ENCODE data around the gene CCDC148. TPM values are rescaled to one million over a fixed set of nuclear protein-coding genes. Genes with fewer than 3 reads are reported as not detected.

The CCDC148 gene
- total RNA-seq, 2 experiments from 2014 or later = 0.15 TPM; not detected in 1

- no peak overlapping the region for H3K27ac Mint-ChIP-seq
- DNase-seq = no peak
- no peaks in the 10 kb centered on the region for H3K36me3 Mint-ChIP-seq (ENCODE audit: low read depth)
- ChIA-PET POLR2A (no interaction called here), CTCF (no interaction called here)
- H3K4me3 Mint-ChIP-seq = no peak overlapping the region
- no peaks in the 10 kb centered on the region for H3K4me1 Mint-ChIP-seq
- H3K27me3 Mint-ChIP-seq = peaks cover 29% of the 10 kb centered on the region
- H3K9me3 Mint-ChIP-seq = no peaks in the 10 kb centered on the region
Measured at GRCh38 chr2:158174495-158174894, 282.1 kb downstream of the CCDC148 start.

- ChIA-PET CTCF (interaction anchor here (0.6 kb wide), 1 partner anchor 148 kb away, joined by 3 read pairs; no protein-coding TSS in a partner anchor), POLR2A (no interaction called here)
- Mint-ChIP-seq H3K36me3 (ENCODE audit: low read depth) (no peaks in the 10 kb centered on the region), H3K9me3 (no peaks in the 10 kb centered on the region), H3K4me1 (no peaks in the 10 kb centered on the region), H3K27ac (no peak overlapping the region), H3K27me3 (peaks cover 27% of the 10 kb centered on the region), H3K4me3 (no peak overlapping the region)
- DNase-seq = no peak
Measured at GRCh38 chr2:158172719-158173118, 283.8 kb downstream of the CCDC148 start.

- H3K36me3 Mint-ChIP-seq (ENCODE audit: low read depth) = no peaks in the 10 kb centered on the region
- ChIA-PET POLR2A (no interaction called here), CTCF (no interaction called here)
- no peaks in the 10 kb centered on the region for H3K9me3 Mint-ChIP-seq
- H3K27ac Mint-ChIP-seq = no peak overlapping the region
- DNase-seq = no peak
- no peaks in the 10 kb centered on the region for H3K4me1 Mint-ChIP-seq
- peaks cover 11% of the 10 kb centered on the region for H3K27me3 Mint-ChIP-seq
- no peak overlapping the region for H3K4me3 Mint-ChIP-seq
Measured at GRCh38 chr2:158154596-158154995, 302.0 kb downstream of the CCDC148 start.

- Mint-ChIP-seq H3K4me1 (no peaks in the 10 kb centered on the region), H3K27me3 (peaks cover 12% of the 10 kb centered on the region), H3K4me3 (no peak overlapping the region), H3K9me3 (no peaks in the 10 kb centered on the region), H3K36me3 (ENCODE audit: low read depth) (no peaks in the 10 kb centered on the region), H3K27ac (no peak overlapping the region)
- POLR2A ChIA-PET = no interaction called here
- DNase-seq = no peak
- CTCF ChIA-PET = no interaction called here
Measured at GRCh38 chr2:158153270-158154015, 303.1 kb downstream of the CCDC148 start.

GRCh38 chr2:158144914-158145625 is 311.5 kb downstream of the CCDC148 start:
- CTCF ChIA-PET = interaction anchor here (0.6 kb wide), 1 partner anchor 1621 kb away, joined by 3 read pairs; no protein-coding TSS in a partner anchor
- H3K27me3 Mint-ChIP-seq = peaks cover 23% of the 10 kb centered on the region
- DNase-seq = no peak
- H3K27ac Mint-ChIP-seq = no peak overlapping the region
- no peaks in the 10 kb centered on the region for H3K4me1 Mint-ChIP-seq
- H3K9me3 Mint-ChIP-seq = no peaks in the 10 kb centered on the region
- H3K4me3 Mint-ChIP-seq = no peak overlapping the region
- POLR2A ChIA-PET = no interaction called here
- no peaks in the 10 kb centered on the region for H3K36me3 Mint-ChIP-seq (ENCODE audit: low read depth)

- peaks cover 15% of the 10 kb centered on the region for H3K27me3 Mint-ChIP-seq
- DNase-seq = no peak
- H3K36me3 Mint-ChIP-seq (ENCODE audit: low read depth) = no peaks in the 10 kb centered on the region
- no peaks in the 10 kb centered on the region for H3K9me3 Mint-ChIP-seq
- H3K4me1 Mint-ChIP-seq = no peaks in the 10 kb centered on the region
- ChIA-PET CTCF (no interaction called here), POLR2A (no interaction called here)
- no peak overlapping the region for H3K4me3 Mint-ChIP-seq
- H3K27ac Mint-ChIP-seq = no peak overlapping the region
Measured at GRCh38 chr2:158143703-158144360, 312.7 kb downstream of the CCDC148 start.

- Mint-ChIP-seq H3K36me3 (ENCODE audit: low read depth) (no peaks in the 10 kb centered on the region), H3K9me3 (no peaks in the 10 kb centered on the region), H3K27me3 (peaks cover 13% of the 10 kb centered on the region), H3K4me1 (no peaks in the 10 kb centered on the region), H3K27ac (no peak overlapping the region), H3K4me3 (no peak overlapping the region)
- POLR2A ChIA-PET = no interaction called here
- CTCF ChIA-PET = no interaction called here
- DNase-seq = no peak
Measured at GRCh38 chr2:158142568-158143332, 313.8 kb downstream of the CCDC148 start.

- Mint-ChIP-seq H3K9me3 (no peaks in the 10 kb centered on the region), H3K36me3 (ENCODE audit: low read depth) (no peaks in the 10 kb centered on the region), H3K27me3 (peaks cover 8% of the 10 kb centered on the region), H3K4me1 (no peaks in the 10 kb centered on the region), H3K4me3 (no peak overlapping the region), H3K27ac (no peak overlapping the region)
- POLR2A ChIA-PET = no interaction called here
- CTCF ChIA-PET = no interaction called here
- no peak for DNase-seq
Measured at GRCh38 chr2:158142165-158142564, 314.4 kb downstream of the CCDC148 start.

GRCh38 chr2:158140201-158140600 is 316.4 kb downstream of the CCDC148 start:
- CTCF ChIA-PET = no interaction called here
- H3K27me3 Mint-ChIP-seq = peaks cover 5% of the 10 kb centered on the region
- no peak overlapping the region for H3K4me3 Mint-ChIP-seq

GRCh38 chr2:158138255-158138654 is 318.3 kb downstream of the CCDC148 start:
- Mint-ChIP-seq H3K27me3 (peaks cover 8% of the 10 kb centered on the region), H3K27ac (no peak overlapping the region), H3K4me1 (no peaks in the 10 kb centered on the region), H3K9me3 (no peaks in the 10 kb centered on the region), H3K36me3 (ENCODE audit: low read depth) (no peaks in the 10 kb centered on the region), H3K4me3 (no peak overlapping the region)
- ChIA-PET CTCF (no interaction called here), POLR2A (no interaction called here)
- no peak for DNase-seq

More at GRCh38 chr2:158140201-158140600, 316.4 kb downstream of the CCDC148 start:
- DNase-seq = no peak
- H3K9me3 Mint-ChIP-seq = no peaks in the 10 kb centered on the region
- H3K4me1 Mint-ChIP-seq = no peaks in the 10 kb centered on the region
- H3K27ac Mint-ChIP-seq = no peak overlapping the region
- POLR2A ChIA-PET = no interaction called here
- no peaks in the 10 kb centered on the region for H3K36me3 Mint-ChIP-seq (ENCODE audit: low read depth)

GRCh38 chr2:158135096-158135495 is 321.5 kb downstream of the CCDC148 start:
- no peak for DNase-seq
- CTCF ChIA-PET = no interaction called here
- Mint-ChIP-seq H3K4me1 (no peaks in the 10 kb centered on the region), H3K27me3 (peaks cover 14% of the 10 kb centered on the region), H3K9me3 (no peaks in the 10 kb centered on the region), H3K27ac (no peak overlapping the region), H3K36me3 (ENCODE audit: low read depth) (no peaks in the 10 kb centered on the region), H3K4me3 (no peak overlapping the region)
- POLR2A ChIA-PET = no interaction called here

GRCh38 chr2:158134655-158135054 is 321.9 kb downstream of the CCDC148 start:
- Mint-ChIP-seq H3K27ac (no peak overlapping the region), H3K4me1 (no peaks in the 10 kb centered on the region), H3K36me3 (ENCODE audit: low read depth) (no peaks in the 10 kb centered on the region), H3K9me3 (no peaks in the 10 kb centered on the region), H3K4me3 (no peak overlapping the region), H3K27me3 (peaks cover 12% of the 10 kb centered on the region)
- ChIA-PET POLR2A (no interaction called here), CTCF (interaction anchor here (0.6 kb wide), 1 partner anchor 182 kb away, joined by 3 read pairs; no protein-coding TSS in a partner anchor)
- DNase-seq = no peak

GRCh38 chr2:158134055-158134454 is 322.5 kb downstream of the CCDC148 start:
- no peaks in the 10 kb centered on the region for H3K9me3 Mint-ChIP-seq
- CTCF ChIA-PET = interaction anchor here (0.6 kb wide), 1 partner anchor 182 kb away, joined by 3 read pairs; no protein-coding TSS in a partner anchor
- H3K4me1 Mint-ChIP-seq = no peaks in the 10 kb centered on the region
- POLR2A ChIA-PET = no interaction called here
- no peak overlapping the region for H3K4me3 Mint-ChIP-seq
- no peak for DNase-seq
- no peaks in the 10 kb centered on the region for H3K36me3 Mint-ChIP-seq (ENCODE audit: low read depth)
- H3K27me3 Mint-ChIP-seq = peaks cover 12% of the 10 kb centered on the region
- no peak overlapping the region for H3K27ac Mint-ChIP-seq
